ENCODE results near the gene TMEM212.
"Not testable (repeated sequence)": the region's sequence is repeated elsewhere in the genome, so short reads cannot be mapped to it uniquely, and the experiment has no call there.

TMEM212 gene

DNA sequence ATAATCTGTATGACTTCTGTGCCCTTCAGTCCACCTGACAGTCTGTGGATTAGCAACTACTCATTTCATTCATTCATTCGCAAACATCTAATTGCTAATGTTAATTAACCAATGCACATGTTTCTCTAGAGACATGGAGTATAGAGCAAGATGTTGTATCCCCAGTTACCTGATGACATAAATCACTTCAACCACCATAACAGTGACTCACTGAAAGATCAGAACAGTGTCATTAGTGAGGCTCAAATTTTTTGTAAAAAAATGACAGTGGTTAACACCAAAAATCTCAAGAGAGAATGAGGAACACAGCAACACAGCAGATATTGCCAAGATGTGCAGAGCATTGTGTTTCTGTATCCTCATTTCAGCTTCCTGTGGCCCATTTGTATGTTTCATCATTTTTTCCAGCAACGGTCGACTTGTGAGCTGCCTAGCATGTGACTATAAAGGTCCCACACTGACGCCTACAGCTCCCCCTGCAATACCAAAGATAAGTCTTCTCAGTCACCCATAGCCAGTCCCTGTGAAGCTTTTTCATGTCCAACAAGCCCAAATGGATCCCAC, 29.2 kb upstream of the TMEM212 start:
- DNase-seq, result no peak

GRCh38 chr3:171814662-171815061, 28.5 kb upstream of the TMEM212 start:
- not testable (repeated sequence) for DNase-seq

DNA sequence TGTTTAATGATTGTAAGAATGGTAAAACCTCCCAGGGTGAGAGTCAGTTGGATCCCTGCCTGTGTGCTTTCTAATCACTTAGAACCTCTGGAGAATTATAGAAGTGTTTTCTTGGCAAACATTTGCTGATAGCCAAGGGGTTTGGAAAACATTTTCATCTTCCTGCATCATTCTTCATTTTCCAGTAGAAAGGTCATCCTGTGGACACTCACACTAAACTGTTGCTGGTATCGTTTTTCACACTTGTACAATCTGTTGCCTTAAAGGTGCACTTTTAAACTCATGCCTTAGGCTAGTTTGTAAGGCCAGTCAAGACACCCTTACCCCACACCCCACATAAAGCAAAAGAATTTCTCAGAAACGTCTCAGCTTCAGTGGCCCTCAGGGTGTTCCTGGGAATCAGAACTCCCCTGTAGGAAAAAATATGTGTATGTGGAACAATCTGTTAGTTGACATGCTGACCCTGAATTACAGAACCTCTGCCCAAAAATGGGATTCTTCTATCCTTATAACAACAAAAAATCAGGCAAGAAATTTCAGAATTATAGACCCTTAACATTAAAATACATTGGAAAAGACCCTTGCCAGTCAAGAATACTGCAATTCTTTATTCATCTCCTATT, 27.1 kb upstream of the TMEM212 start:
- DNase-seq, result no peak

DNA sequence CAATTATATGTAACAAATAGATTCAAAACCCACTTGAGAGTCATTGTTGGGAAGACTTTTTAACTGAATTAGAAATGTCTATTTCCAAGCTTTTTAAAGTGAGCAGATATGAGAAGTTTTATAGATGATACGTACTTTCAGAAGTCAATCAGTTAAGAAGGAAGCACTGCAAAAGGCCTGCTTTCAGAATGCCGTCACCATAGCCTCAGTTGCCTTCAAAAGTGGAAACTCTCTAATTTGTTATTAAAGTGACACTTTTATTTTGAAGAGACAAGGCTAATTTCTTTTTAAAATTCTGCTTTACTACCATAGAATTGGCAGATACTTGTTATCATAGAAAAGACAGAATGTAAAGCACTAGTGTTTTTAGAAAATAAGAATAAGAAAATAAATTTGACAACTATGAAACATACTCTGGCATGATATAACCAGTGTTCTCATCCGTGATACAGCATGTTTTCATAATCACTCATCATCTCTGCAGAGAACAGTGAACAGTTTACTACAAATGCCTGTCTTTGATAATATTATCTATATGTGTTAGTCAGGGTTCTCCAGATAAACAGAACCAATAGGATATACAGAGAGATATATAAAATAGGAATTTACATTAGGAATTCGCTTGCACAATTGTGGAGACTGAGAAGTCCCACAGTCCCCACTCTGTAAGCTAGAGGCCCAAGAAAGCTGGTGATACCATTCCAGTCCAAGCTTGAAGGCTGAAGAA, 25.9 kb upstream of the TMEM212 start:
- no peak for DNase-seq

- DNase-seq, result no peak
Measured at GRCh38 chr3:171821044-171821443, 22.1 kb upstream of the TMEM212 start.

DNA sequence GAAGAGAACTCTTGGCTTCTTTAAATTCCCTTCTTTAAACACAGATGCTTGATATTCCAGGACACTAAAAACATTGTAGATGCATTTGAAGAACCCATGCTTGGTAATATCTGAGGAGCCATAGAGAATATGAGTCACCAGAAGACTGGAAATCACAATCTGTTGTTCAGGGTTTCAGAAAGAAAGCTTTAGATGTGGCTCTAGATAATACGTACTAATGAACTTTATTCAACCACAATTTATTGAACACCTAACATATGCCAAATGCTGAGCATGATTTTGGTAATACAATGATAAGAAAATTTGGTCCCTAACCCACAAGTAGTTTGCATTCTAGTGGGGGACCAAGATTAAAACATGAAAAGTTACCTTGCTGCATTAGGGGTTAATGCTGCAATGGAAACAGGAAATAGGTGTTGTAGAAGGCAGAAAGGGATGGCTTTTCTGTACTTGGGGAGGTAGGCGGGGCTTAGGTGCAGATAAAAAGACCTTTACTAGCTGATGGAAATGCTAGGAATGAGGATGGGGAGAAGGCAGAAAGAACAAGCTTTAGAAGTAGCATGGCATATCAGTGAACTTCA, 21.3 kb upstream of the TMEM212 start:
- DNase-seq, result no peak

GRCh38 chr3:171822431-171823106, 20.6 kb upstream of the TMEM212 start:
- DNase-seq, result no peak

DNA sequence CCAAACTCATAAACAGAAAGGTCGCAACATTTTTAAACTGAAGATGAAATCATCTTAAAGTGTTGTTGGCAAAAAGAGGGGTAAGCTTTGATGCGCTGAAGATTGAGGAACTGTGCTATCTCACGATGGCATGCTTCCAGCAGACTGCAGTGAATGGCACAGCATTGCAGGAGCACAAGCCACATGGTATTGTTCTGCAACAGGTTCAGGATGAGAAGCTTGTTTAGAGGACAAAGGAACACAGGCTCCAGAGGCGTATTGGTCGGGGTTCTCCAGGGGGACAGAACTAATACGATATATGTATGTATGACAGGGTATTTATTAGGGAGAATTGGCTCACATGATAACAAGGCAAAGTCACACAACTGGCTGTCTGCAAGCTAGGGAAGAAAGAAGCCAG, 19.0 kb upstream of the TMEM212 start:
- DNase-seq, result no peak

GRCh38 chr3:171824824-171825221, 18.3 kb upstream of the TMEM212 start:
- DNase-seq, result no peak

GRCh38 chr3:171825222-171825828, 17.8 kb upstream of the TMEM212 start:
- DNase-seq, result no peak

DNA sequence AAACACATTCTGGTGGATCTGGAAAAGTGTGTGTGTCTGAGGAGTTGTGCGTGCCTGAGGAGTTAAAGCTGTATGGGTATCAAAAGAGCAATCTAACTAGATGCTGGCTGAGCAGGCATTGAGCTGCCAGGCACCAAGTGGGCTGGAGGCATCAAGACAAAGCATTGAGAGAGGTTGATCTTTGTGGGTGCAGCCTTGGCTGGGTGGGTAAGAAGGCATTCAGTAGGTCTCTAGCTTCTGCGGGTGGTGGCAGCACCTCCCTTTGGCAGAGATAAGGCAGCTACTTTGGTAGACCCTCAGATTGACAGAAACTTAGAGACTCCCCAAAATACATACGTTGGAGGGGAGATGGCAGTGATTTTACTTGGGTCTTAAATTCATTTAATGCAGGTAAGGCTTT, 15.8 kb upstream of the TMEM212 start:
- no peak for DNase-seq

GRCh38 chr3:171827836-171828458, 15.2 kb upstream of the TMEM212 start:
- no peak for DNase-seq

DNA sequence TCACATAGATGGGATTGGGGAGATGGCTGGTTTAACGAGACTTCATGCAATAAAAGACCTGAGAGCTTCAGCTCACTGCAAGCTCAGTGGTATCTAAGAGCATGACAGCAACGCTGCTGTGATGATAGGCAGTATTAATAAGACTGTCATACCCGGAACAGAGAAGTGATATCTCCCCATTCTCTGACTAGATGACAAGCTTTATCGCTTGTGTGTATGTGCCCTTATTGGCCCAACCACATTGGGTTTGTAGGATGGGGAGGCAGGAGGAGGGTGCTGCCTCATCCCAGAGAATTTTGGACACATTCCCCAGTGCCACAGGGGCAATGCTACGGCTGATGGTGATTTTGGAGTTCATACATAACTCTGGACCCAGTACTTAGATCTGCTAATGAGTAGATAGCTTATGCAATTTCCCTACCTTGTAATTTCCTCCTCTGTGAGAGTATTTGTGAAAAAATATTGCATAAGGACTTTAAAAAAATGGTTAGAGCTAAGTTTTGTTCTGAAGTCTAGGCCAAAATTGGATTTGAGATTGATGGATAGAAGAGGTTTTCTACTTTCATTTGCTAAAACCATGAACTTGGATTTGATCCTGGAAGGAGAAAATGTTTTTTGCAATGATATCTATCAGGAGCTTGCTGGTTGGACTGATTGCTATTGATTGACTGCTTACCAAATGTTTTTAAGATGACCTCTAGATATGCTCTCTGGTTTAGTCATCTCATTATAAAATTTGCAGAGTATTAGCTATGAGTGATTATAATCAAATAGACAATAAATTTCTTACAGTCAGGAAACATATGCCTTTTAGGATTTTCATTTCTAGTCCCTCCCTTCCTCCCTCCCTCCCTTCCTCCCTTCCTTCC, 14.0 kb upstream of the TMEM212 start:
- no peak for DNase-seq

GRCh38 chr3:171829841-171830517, 13.2 kb upstream of the TMEM212 start:
- DNase-seq, result peak; percentile 83

GRCh38 chr3:171830518-171830875, 12.7 kb upstream of the TMEM212 start:
- DNase-seq, result no peak

DNA sequence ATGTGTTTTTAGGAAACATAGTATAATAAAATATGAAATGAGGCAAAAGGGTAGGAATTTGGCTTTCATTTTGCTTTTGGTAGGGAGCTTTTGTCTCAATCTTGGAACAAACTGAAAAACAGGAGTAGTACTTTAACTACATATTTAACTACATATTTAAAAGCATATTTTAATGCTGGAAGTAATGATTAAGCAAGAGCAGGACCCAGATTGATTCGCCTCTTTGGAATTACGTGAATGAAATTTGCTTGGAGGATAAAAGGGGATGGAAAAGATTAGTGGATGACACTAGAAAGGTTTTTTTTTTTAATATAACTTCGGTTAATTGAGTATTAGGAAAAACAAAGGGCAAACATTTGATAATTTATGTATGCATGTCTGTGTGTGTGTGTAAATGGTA, 11.2 kb upstream of the TMEM212 start:
- no peak for DNase-seq

DNA sequence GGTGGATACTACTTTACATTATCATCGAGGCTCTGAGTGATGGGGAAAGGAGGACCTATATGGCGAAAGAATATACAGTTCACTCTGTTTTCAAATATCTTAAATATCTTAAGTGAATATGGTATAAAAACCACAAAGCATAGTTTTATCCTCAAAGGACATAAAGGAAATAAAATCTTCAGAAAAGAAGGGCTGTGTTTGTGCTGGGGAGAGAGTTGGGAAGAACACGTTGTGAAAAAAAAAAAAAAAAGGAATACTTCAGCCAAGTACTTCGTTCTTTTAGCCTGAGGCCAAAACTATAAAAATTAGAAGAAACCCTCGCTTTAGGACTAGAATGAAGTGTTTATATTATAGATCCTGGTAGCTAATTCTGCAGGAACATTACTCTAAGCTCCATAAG, 10.2 kb upstream of the TMEM212 start:
- no peak for DNase-seq

DNA sequence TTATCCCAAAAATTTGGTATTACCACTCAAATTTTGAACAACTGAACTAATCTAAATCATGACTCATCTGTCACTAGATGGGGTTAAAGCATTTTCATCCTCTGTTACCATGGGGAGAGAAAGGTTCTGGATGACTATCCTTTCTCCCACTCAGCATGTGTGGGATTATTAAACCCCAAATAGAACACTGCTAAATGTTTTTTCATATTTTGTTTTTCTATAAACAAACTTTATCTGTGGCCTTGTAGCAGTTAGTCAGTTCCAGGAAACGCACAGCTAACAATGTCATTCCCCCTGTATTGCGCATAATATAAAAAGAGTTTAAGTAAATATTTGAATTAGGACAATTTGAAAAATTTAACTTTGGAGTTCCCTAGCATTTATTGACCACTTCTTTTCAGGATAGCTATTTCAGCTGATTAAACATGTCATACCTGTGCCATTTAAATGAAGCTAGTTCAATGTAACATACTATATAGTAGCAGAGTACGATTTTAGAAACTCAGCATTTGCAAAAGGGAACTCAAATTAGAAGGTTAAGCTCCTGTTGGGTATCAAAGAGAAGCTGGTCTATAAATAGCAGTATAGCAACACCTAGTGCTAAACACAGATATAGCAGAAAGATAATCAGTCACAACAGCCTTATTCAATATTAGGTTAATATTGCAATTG, 9.2 kb upstream of the TMEM212 start:
- DNase-seq, result no peak

DNA sequence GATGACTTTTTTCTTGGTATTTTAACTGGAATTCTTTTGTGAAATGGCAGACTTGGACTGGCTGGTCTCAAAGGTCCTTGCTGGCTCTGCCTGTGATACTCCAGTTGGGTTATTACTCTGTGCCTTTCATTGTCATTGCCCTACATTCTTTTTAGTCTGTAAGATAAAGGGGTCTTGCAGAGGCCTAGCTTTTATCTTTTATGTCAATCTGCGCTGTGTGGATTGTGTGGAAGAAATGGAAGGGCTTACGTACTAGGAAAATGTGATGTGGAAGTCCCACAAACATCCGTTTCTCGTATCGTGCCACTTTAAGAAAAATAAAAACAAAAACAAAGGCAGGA, 8.7 kb upstream of the TMEM212 start:
- no peak for DNase-seq

GRCh38 chr3:171835116-171835515, 8.0 kb upstream of the TMEM212 start:
- DNase-seq, result no peak

DNA sequence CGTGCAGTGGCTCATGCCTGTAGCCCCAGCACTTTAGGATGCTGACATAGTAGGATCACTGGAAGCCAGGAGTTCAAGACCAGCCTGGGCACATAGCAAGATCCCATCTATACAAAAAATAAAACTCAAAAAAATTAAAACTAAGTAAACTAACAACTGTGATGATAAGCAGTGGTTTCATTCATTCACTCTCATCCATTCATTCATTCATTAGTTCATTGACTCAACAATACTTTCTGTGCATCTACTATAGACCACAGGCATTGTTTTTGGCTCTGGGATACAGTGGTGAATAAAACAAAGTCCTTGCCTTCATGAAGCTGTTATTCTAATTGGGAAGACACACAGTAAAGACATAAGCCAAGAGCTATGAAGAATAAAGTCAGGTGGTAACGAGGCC, 7.5 kb upstream of the TMEM212 start:
- no peak for DNase-seq

Data from left hindlimb (tissue), 1 donor.